H9 (cell line): ENCODE measurements around the gene PALD1. TPM values are rescaled to one million over a fixed set of nuclear protein-coding genes. Genes with fewer than 3 reads are reported as not detected.

Experiments used
- DNase-seq: peaks from one replicate; pipeline ENCODE4 v3.0.0-alpha.2; 2017
- H2AFZ ChIP-seq: one replicate; pipeline ENCODE4 v1.6.1; 2013; ENCODE audit warnings: mild to moderate bottlenecking, low read length, control low read depth, moderate library complexity
- H2AK5ac ChIP-seq: 2 replicates; pipeline ENCODE4 v1.6.1; 2013; ENCODE audit warnings: low read length, control low read depth, mixed read lengths; ENCODE audit not compliant: insufficient read length
- H2BK120ac ChIP-seq: one replicate; pipeline ENCODE4 v1.6.1; 2013; ENCODE audit warnings: low read depth, mild to moderate bottlenecking, low read length, control low read depth, inconsistent platforms; ENCODE audit not compliant: poor library complexity, severe bottlenecking
- H2BK12ac ChIP-seq: 2 replicates; pipeline ENCODE4 v1.6.1; 2013; ENCODE audit warnings: low read length, control low read depth, mixed read lengths, low read depth; ENCODE audit not compliant: insufficient read length
- H2BK15ac ChIP-seq: 2 replicates; pipeline ENCODE4 v1.6.1; 2013; ENCODE audit warnings: low read depth, low read length, control low read depth
- H2BK20ac ChIP-seq: one replicate; pipeline ENCODE4 v1.6.1; 2013; ENCODE audit warnings: low read depth, mild to moderate bottlenecking, low read length, control low read depth, inconsistent platforms; ENCODE audit not compliant: poor library complexity, severe bottlenecking
- H2BK5ac ChIP-seq: 2 replicates; pipeline ENCODE4 v1.6.1; 2013; ENCODE audit warnings: low read length, control low read depth, mixed read lengths; ENCODE audit not compliant: insufficient read length
- H3K14ac ChIP-seq: 2 replicates; pipeline ENCODE4 v1.6.1; 2013; ENCODE audit warnings: low read length, control low read depth; ENCODE audit not compliant: insufficient read depth
- H3K18ac ChIP-seq: 2 replicates; pipeline ENCODE4 v1.6.1; 2013; ENCODE audit warnings: low read depth, mild to moderate bottlenecking, mixed read lengths, low read length, control low read depth; ENCODE audit not compliant: insufficient read length
- H3K23ac ChIP-seq: 2 replicates; pipeline ENCODE4 v1.6.1; 2013; ENCODE audit warnings: low read length, control low read depth, mixed read lengths, low read depth; ENCODE audit not compliant: insufficient read length
- H3K23me2 ChIP-seq: 2 replicates; pipeline ENCODE4 v1.6.1; 2013; ENCODE audit warnings: low read depth, mild to moderate bottlenecking, mixed read lengths, low read length, control low read depth; ENCODE audit not compliant: insufficient read length, poor library complexity, severe bottlenecking
- H3K27ac ChIP-seq: 2 replicates; pipeline ENCODE4 v1.5.1; 2013; ENCODE audit warnings: low read length, control low read depth, mixed read lengths, low read depth; ENCODE audit not compliant: insufficient read length
- H3K27me3 ChIP-seq: 2 replicates; pipeline ENCODE4 v1.6.1; 2013; ENCODE audit warnings: low read length, control low read depth, inconsistent platforms; ENCODE audit not compliant: insufficient read depth
- H3K4ac ChIP-seq: 2 replicates; pipeline ENCODE4 v1.6.1; 2013; ENCODE audit warnings: low read depth, mild to moderate bottlenecking, control low read depth, inconsistent platforms, low read length, moderate library complexity
- H3K4me1 ChIP-seq: 2 replicates; pipeline ENCODE4 v1.6.1; 2013; ENCODE audit warnings: low read length, control low read depth, inconsistent platforms; ENCODE audit not compliant: insufficient read depth
- H3K4me2 ChIP-seq: 2 replicates; pipeline ENCODE4 v1.6.1; 2013; ENCODE audit warnings: low read length, control low read depth, mixed read lengths; ENCODE audit not compliant: insufficient read length, insufficient read depth
- H3K56ac ChIP-seq: 2 replicates; pipeline ENCODE4 v1.6.1; 2013; ENCODE audit warnings: low read depth, mild to moderate bottlenecking, mixed read lengths, low read length, control low read depth; ENCODE audit not compliant: insufficient read length
- H3K79me1 ChIP-seq: 2 replicates; pipeline ENCODE4 v1.6.1; 2013; ENCODE audit warnings: low read depth, mild to moderate bottlenecking, moderate library complexity, low read length, control low read depth, inconsistent platforms; ENCODE audit not compliant: insufficient read depth, poor library complexity, severe bottlenecking
- H3K79me2 ChIP-seq: 2 replicates; pipeline ENCODE4 v1.6.1; 2013; ENCODE audit warnings: low read length, control low read depth, inconsistent platforms; ENCODE audit not compliant: insufficient read depth
- H3K9ac ChIP-seq: 2 replicates; pipeline ENCODE4 v1.6.1; 2013; ENCODE audit warnings: low read length, control low read depth, mixed read lengths; ENCODE audit not compliant: insufficient read length; ENCODE audit errors: extremely low read depth
- H3K9me3 ChIP-seq: one replicate; pipeline ENCODE4 v1.6.1; 2013; ENCODE audit warnings: low read depth, low read length, inconsistent platforms; ENCODE audit not compliant: control insufficient read depth
- H3T11ph ChIP-seq: one replicate; pipeline ENCODE4 v1.6.1; 2013; ENCODE audit warnings: mild to moderate bottlenecking, low read length, control low read depth, inconsistent platforms
- H4K20me1 ChIP-seq: one replicate; pipeline ENCODE4 v1.6.1; 2013; ENCODE audit not compliant: control insufficient read depth, insufficient read length, insufficient read depth
- H4K5ac ChIP-seq: 2 replicates; pipeline ENCODE4 v1.6.1; 2013; ENCODE audit warnings: low read depth, mild to moderate bottlenecking, mixed read lengths, low read length, control low read depth; ENCODE audit not compliant: insufficient read length
- H4K8ac ChIP-seq: replicated peaks from 2 replicates; pipeline ENCODE4 v1.6.1; 2013; ENCODE audit warnings: low read length, control low read depth, mixed read lengths, low read depth; ENCODE audit not compliant: insufficient read length
- H4K91ac ChIP-seq: 2 replicates; pipeline ENCODE4 v1.6.1; 2013; ENCODE audit warnings: low read depth, mild to moderate bottlenecking, moderate library complexity, mixed read lengths, low read length, control low read depth; ENCODE audit not compliant: insufficient read length
- H3K27ac Mint-ChIP-seq, 3 experiments: 2 replicates in 2 of 3; 3 replicates in 1 of 3; pipeline ENCODE4 v1.8.0; 2020 to 2021; ENCODE audit warnings: mixed read lengths in 3 of 3, mild to moderate bottlenecking in 1 of 3, moderate library complexity in 1 of 3
- H3K27me3 Mint-ChIP-seq: 2 replicates; pipeline ENCODE4 v1.8.0; 2021; ENCODE audit warnings: low read depth, mild to moderate bottlenecking, moderate library complexity, mixed read lengths
- H3K36me3 Mint-ChIP-seq, 3 experiments: 2 replicates in 2 of 3; 3 replicates in 1 of 3; pipeline ENCODE4 v1.8.0; 2020 to 2021; ENCODE audit warnings: low read depth in 3 of 3, mixed read lengths in 3 of 3; ENCODE audit not compliant: insufficient read depth in 1 of 3
- H3K4me1 Mint-ChIP-seq, 2 experiments: 2 replicates each; pipeline ENCODE4 v1.8.0; 2020; ENCODE audit warnings: mixed read lengths in 2 of 2
- H3K4me3 Mint-ChIP-seq, 2 experiments: 2 replicates in 1 of 2; 3 replicates in 1 of 2; pipeline ENCODE4 v1.8.0; 2020 to 2021; ENCODE audit warnings: mild to moderate bottlenecking in 2 of 2, mixed read lengths in 2 of 2, moderate library complexity in 1 of 2
- H3K9me3 Mint-ChIP-seq, 2 experiments: 2 replicates in 1 of 2; 3 replicates in 1 of 2; pipeline ENCODE4 v1.8.0; 2020; ENCODE audit warnings: mild to moderate bottlenecking in 2 of 2, mixed read lengths in 2 of 2, moderate library complexity in 1 of 2
- WGBS: extraction: QIAGEN DNeasy Blood & Tissue Kit; methylation state at CpG from one replicate; pipeline ENCODE4 v1.1.7; 2013; ENCODE audit warnings: missing lambda C conversion rate, low lambda C conversion rate, mixed read lengths; ENCODE audit not compliant: insufficient read length; ENCODE audit errors: extremely low coverage; 5-methylcytosine and 5-hydroxymethylcytosine counted together
- total RNA-seq: library from RNA; stranded (reverse); gene quantifications from 2 replicates; pipeline ENCODE4 v1.2.1, GENCODE V29; 2021
- TF ChIP-seq, protein P1 (sequence below): fragments of 200-600 bp; sonication (generic); conservative IDR thresholded peaks from 3 replicates; pipeline ENCODE4 v1.8.0; 2021; ENCODE audit warnings: antibody characterized with exemption, mild to moderate bottlenecking

The PALD1 gene
- total RNA-seq, 1 experiment from 2014 or later = 21.1 TPM

DNA sequence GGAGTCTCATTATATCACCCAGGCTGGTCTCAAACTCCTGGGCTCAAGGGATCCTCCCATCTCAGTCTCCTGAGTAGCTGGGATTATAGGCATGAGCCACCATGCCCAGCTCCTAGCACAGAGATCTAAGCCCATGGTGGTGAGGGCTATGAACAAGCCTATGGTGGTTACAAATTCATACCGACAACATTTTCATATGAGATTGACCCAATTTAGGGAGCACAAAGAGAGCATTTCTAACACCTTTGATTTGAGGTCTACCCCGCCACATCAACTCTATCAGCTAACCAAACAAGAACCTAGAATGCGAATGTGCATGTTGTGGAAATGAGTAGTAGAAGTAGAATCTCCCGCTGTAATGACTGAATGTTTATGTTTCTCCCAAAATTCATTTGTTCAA, 138.2 kb downstream of the PALD1 start:
- Histone ChIP-seq H3K79me1 (no peaks in the 10 kb centered on the region), H3T11ph (no peak overlapping the region), H2BK15ac (no peak overlapping the region), H4K5ac (no peak overlapping the region), H2BK120ac (no peak overlapping the region), H3K4me1 (no peaks in the 10 kb centered on the region), H4K20me1 (no peaks in the 10 kb centered on the region), H2BK5ac (no peak overlapping the region), H3K23ac (no peak overlapping the region), H3K9me3 (peaks cover 7% of the 10 kb centered on the region), H3K14ac (no peak overlapping the region), H3K79me2 (no peaks in the 10 kb centered on the region), H3K56ac (no peak overlapping the region), H3K9ac (no peak overlapping the region), H4K91ac (no peak overlapping the region), H3K27ac (no peak overlapping the region), H3K18ac (no peak overlapping the region), H3K27me3 (no peaks in the 10 kb centered on the region), H2AK5ac (no peak overlapping the region), H2AFZ (no peak overlapping the region), H3K4me2 (no peak overlapping the region), H4K8ac (no peak overlapping the region), H2BK12ac (no peak overlapping the region), H3K23me2 (no peaks in the 10 kb centered on the region), H2BK20ac (no peak overlapping the region), H3K4ac (no peak overlapping the region)
- TF ChIP-seq, protein P1, sequence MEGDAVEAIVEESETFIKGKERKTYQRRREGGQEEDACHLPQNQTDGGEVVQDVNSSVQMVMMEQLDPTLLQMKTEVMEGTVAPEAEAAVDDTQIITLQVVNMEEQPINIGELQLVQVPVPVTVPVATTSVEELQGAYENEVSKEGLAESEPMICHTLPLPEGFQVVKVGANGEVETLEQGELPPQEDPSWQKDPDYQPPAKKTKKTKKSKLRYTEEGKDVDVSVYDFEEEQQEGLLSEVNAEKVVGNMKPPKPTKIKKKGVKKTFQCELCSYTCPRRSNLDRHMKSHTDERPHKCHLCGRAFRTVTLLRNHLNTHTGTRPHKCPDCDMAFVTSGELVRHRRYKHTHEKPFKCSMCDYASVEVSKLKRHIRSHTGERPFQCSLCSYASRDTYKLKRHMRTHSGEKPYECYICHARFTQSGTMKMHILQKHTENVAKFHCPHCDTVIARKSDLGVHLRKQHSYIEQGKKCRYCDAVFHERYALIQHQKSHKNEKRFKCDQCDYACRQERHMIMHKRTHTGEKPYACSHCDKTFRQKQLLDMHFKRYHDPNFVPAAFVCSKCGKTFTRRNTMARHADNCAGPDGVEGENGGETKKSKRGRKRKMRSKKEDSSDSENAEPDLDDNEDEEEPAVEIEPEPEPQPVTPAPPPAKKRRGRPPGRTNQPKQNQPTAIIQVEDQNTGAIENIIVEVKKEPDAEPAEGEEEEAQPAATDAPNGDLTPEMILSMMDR = no peak
- no peak for DNase-seq
- Mint-ChIP-seq H3K4me1 (peaks cover 6 to 8% of the 10 kb centered on the region in 2 experiments; a peak in 3 of 4 replicates), H3K36me3 (peaks cover 13 to 25% (median 21%) of the 10 kb centered on the region in 3 experiments), H3K27ac (no peak overlapping the region), H3K4me3 (no peak overlapping the region), H3K9me3 (peaks cover 22 to 25% of the 10 kb centered on the region in 2 experiments), H3K27me3 (no peaks in the 10 kb centered on the region)
- WGBS = no CpG with 5 or more reads among the region's 4 CpGs

Other genes with a start within 250 kb of the PALD1 start
- gene PPA1, start 245.3 kb upstream of the PALD1 start, total RNA-seq = 115 and 117 TPM in 2 replicates
- gene NPFFR1, start 194.8 kb upstream of the PALD1 start, total RNA-seq = not detected in 2 replicates
- 4.8 and 6.0 TPM in 2 replicates for gene LRRC20, start 96.1 kb upstream of the PALD1 start, total RNA-seq
- 91.1 and 93.2 TPM in 2 replicates for gene EIF4EBP2, start 74.6 kb upstream of the PALD1 start, total RNA-seq
- gene NODAL, start 37.1 kb upstream of the PALD1 start, total RNA-seq = 80.7 and 84.7 TPM in 2 replicates
- gene PRF1, start 124.0 kb downstream of the PALD1 start, total RNA-seq = 0.18 TPM in 1 of 2 replicates, not detected in the other
- 1.6 and 1.9 TPM in 2 replicates for gene ADAMTS14, start 193.7 kb downstream of the PALD1 start, total RNA-seq